Stimulated activated CD8-positive, alpha-beta memory T cell treated with anti-CD3 and anti-CD28 coated beads, Interleukin-7, amount 100 ng/mL, for 48 hours (primary cell): ENCODE data around the gene FMNL2.

Experiments used
- DNase-seq, 2 donors: peaks; one replicate each; pipeline ENCODE4 v3.0.0-alpha.2; 2020; ENCODE audit warnings: low read depth in 1 of 2; ENCODE audit errors: extremely low read depth in 1 of 2

The FMNL2 gene

GRCh38 chr2:152602750-152603149, 267.8 kb downstream of the FMNL2 start:
- DNase-seq: no peak

GRCh38 chr2:152603166-152603565, 268.2 kb downstream of the FMNL2 start:
- DNase-seq: no peak

DNA sequence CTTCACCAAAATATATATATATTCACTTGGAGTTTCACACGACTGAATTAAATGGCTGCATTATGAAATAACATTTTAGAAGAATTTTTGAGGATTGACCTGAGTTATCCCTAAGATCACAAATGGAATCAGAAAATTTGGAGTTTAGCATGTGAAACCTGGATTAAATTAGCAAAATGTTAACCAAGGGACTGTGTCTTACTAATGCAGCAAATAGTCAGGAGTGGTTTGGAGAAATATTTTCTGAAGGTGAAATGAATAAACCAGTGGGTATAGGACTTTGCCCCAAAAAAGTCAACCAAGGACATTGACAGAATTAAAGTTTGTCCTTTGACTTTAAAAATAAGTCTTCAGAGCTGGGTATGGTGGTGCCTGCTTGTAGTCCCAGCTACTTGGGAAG, 271.1 kb downstream of the FMNL2 start:
- DNase-seq: no peak

- DNase-seq: no peak
Observed at GRCh38 chr2:152606941-152607340, 272.0 kb downstream of the FMNL2 start.

DNA sequence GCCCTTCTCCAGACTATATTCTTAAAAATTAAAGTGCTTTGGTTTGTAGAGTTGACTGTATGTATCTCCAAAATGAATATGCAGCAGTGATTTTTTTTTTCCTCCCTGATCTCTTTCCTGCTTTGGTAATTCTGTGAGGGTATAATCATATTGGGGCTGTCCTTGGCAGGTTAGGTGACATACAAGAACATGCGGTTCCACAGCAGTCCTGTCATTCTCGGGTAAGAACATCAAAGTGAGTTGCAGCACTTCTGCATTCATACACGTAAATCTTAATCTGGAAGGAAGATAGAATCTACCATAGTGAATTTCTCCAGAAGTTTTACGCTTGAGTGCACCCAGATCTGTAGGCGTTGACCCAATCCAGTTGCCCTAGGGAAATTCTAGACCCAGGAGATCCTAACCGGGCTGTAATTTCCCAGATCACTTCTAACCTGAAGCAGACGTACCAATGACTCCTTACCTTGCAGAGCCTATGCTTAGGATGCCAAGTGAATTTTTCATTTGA, 272.9 kb downstream of the FMNL2 start:
- no peak for DNase-seq

- DNase-seq: no peak
Observed at GRCh38 chr2:152609154-152609553, 274.2 kb downstream of the FMNL2 start.

DNA sequence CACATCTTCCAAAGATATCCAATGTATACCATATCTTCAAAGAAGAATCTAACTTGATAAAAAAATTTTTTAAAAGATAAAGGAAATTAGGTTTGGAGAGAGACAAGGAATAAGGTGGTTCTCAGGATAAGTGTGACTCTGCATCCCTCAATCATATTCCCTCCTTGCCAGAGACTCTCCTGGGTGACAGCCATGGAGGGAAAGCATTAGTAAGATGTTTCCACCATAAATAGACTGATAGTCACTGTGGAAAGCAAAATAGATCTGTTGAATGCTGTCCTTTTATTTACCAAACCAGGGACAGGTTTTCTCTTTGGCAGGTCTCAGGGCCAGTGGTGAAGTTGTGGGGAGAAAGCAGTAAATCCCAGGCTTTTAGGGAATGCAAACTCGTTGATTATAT, 274.7 kb downstream of the FMNL2 start:
- no peak for DNase-seq

GRCh38 chr2:152611458-152612231, 276.7 kb downstream of the FMNL2 start:
- DNase-seq: no peak

DNA sequence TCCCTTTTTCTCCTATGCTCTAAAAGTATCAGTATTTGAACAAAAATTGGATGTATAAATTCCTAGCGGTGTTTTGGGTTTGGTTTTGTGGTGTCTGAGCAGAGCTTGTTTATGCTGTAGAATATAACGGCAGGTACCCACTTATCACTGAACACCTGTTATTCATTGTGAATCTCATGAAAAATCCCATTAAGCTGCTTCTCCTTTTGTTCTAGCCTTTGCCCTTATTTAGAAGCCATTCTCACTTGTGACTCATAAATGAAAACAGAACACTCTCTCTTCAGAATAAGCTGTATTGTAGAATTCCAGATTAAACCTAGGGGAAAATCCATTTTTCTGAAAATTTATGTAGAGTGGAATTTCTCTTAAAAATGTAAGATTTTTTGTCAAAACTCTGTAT, 278.3 kb downstream of the FMNL2 start:
- DNase-seq: no peak

DNA sequence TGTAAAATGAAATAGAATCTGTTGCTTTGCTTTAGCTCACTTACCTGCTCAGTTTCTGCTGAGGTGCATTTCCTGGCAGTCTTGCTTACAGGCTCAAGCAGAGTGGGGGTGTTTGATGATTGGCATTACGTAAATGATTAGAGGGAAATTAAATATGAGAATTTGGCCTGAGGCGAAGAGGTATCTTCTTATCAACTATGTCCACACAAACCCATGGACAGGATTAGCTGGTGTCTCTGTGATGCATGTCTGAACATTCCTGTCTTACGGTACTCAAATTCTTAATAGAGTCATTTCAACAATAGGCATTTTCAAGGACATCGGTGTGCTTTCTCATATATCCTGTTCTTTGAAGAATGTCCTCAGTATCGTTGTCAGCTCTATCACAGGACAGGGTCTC, 280.2 kb downstream of the FMNL2 start:
- no peak for DNase-seq

GRCh38 chr2:152617456-152618192, 282.6 kb downstream of the FMNL2 start:
- no peak for DNase-seq

GRCh38 chr2:152618193-152618564, 283.2 kb downstream of the FMNL2 start:
- DNase-seq: no peak

DNA sequence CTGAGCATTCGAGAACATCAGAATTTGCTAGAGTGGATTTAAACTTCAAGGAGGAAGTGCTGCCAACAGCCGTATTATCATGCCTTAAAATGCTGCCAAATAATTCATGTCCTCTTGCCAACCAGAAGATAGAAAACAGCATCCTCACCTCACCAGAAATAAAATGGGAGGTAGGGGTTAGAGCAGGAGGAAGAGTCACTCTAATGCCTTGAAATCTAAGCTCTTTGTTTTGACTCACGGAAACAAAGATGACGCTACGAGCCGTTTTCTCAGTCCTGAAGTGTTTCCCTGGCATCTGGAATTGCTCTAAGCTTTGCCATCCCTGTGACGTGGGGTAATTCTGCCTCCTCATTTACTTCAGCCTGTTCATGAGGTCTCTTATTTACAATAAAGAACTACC, 285.2 kb downstream of the FMNL2 start:
- no peak for DNase-seq

- DNase-seq: no peak
Observed at GRCh38 chr2:152620985-152621384, 286.0 kb downstream of the FMNL2 start.

DNA sequence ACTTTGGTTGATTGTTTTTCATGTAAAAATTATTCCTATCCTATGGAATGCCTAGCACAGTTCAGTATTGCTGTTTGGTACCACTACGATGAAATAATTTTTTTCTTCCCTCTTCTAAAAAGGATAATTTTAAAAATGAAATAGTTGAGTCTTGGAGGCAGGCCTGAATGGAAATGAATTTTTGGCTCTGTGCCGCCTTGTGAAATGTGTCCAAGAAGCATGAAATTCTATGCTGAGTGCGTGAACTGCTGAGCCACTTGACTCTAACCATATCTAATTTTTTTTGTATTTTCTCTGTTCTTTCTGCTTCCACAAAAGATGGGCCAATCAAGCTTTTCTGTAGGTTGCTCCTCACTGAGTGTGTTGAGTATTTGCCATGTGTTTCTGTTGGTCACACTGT, 287.2 kb downstream of the FMNL2 start:
- DNase-seq: no peak

GRCh38 chr2:152623076-152623740, 288.2 kb downstream of the FMNL2 start:
- no peak for DNase-seq

GRCh38 chr2:152623775-152624174, 288.8 kb downstream of the FMNL2 start:
- no peak for DNase-seq

- DNase-seq: no peak
Observed at GRCh38 chr2:152624805-152625204, 289.8 kb downstream of the FMNL2 start.

DNA sequence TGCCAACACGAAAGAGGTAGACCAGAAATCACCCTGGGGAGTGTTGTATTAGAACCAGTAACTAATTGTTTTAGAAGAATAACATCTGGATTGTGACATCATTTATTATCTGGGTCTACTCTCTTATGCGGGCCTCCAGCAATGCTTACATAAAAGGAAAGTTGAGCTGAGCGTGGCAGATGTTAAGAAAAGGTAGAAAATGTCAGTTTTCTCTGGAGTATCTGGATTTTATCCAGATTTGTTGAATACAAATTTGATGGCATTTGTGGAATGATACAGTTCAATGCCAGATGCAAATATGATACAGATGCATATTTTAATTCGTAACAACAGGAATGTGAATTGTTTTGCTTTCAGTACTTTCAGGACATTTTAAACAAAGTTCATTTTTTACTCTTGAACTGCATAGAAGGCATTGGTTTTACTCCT, 292.0 kb downstream of the FMNL2 start:
- no peak for DNase-seq

- no peak for DNase-seq
Observed at GRCh38 chr2:152627351-152627957, 292.5 kb downstream of the FMNL2 start.

DNA sequence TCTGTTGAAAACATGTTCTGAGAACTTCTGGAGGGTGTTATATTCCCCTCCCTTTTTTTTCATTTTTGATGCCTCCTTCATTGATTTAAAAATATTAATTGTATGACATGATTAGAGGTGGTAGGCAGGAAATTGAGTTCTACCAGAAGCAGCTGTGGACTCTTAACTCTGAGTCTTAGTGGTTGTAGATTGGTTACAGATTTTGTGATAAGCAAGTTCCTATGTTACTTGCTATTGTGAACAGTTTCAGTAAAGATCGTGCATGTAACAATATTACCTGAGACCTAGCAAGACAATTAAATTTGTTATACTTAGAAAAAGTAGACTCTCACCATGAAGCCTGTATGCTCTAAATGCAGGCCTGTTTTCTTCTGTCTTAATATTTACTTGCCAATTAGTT, 294.2 kb downstream of the FMNL2 start:
- no peak for DNase-seq
